ENCODE data around the gene MAML2. TPM values are rescaled to one million over a fixed set of nuclear protein-coding genes. Genes with fewer than 3 reads are reported as not detected.

Gene MAML2
- total and polyA plus RNA-seq, 2 of the 8 experiments (the other 6 are each of a cell fraction or from before 2014, with no cell fraction given): 3.8 to 6.6 TPM

- TF ChIP-seq KDM4A (IDR thresholded peaks at IDR 0.05; ENCODE audit: low read depth, low read length, severe bottlenecking) (no peak), HDAC6 (IDR thresholded peaks at IDR 0.05; ENCODE audit: low read depth, low read length) (no peak), TAF7 (optimal IDR thresholded peaks at IDR 0.05; ENCODE audit: borderline replicate concordance, low read depth, low read length) (no peak), CREB1 (IDR thresholded peaks at IDR 0.05) (no peak), SIX5 (IDR thresholded peaks at IDR 0.05; ENCODE audit: low read depth, low read length) (no peak)
Observed at GRCh38 chr11:96074551-96075310, 268.3 kb downstream of the MAML2 start (continued).
